Measurements from ENCODE around the gene BFAR. TPM values are rescaled to one million over a fixed set of nuclear protein-coding genes. Genes with fewer than 3 reads are reported as not detected.
"Not testable (repeated sequence)": the region's sequence is repeated elsewhere in the genome, so short reads cannot be mapped to it uniquely, and the experiment has no call there.

BFAR gene
- total RNA-seq, 1 donor from 2014 or later = 59.8 TPM

GRCh38 chr16:14682121-14682520 is 49.4 kb downstream of the BFAR start:
- Mint-ChIP-seq H3K36me3 (ENCODE audit: low read depth) (no peaks in the 10 kb centered on the region), H3K4me3 (no peak overlapping the region), H3K4me1 (ENCODE audit: low read depth) (no peaks in the 10 kb centered on the region), H3K27ac (no peak overlapping the region), H3K9me3 (no peaks in the 10 kb centered on the region), H3K27me3 (ENCODE audit: insufficient read depth) (peaks cover 5% of the 10 kb centered on the region)
- DNase-seq (ENCODE audit: low spot score) = no peak
- intact Hi-C loops (cut with micrococcal nuclease) = no loop called here

DNA sequence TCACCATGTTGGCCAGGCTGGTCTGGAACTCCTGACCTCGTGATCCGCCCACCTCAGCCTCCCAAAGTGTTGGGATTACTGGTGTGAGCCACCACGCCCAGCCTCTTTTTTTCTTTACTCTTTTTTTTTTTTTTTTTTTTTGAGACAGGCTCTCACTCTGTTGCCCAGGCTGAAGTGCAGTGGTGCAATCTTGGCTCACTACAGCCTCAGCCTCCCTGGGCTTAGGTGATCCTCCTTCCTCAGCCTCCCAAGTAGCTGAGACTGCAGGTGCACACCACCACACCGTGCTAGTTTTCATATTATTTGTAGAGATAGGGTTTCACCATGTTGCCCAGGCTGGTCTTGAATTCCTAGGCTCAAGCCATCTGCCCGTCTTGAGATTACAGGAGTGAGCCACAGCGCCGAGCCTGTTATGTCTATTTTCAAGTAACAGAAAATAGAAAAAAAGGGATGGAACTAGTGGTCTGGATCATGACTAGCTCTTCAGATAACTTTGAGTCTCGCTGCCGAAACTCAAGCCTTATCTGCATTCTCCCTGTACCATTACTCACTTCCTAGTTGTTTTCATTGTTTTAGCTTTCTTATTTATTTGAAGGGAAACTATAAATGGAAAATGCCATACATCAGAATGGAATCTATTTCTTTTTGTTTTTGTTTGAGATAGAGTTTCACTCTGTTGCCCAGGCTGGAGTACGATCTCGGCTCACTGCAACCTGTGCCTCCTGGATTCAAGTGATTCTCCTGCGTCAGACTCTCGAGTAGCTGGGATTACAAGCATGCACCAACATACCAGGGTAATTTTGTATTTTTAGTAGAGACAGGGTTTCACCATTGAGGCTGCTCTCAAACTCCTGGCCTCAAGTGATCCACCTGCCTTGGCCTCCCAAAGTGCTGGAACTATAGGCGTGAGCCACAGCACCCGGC is 53.4 kb downstream of the BFAR start:
- H3K9me3 Mint-ChIP-seq; intact Hi-C loops (cut with micrococcal nuclease); H3K27me3 Mint-ChIP-seq (ENCODE audit: insufficient read depth); H3K36me3 Mint-ChIP-seq (ENCODE audit: low read depth); DNase-seq (ENCODE audit: low spot score); H3K4me1 Mint-ChIP-seq (ENCODE audit: low read depth); H3K4me3 Mint-ChIP-seq; H3K27ac Mint-ChIP-seq: not testable (repeated sequence)

GRCh38 chr16:14694129-14694528 is 61.4 kb downstream of the BFAR start, which contains the start of gene PLA2G10:
Gene PLA2G10 (minus strand): TSS chr16:14694308. CDS start chr16:14694229, 79 bp downstream.
- H3K9me3 Mint-ChIP-seq; DNase-seq (ENCODE audit: low spot score); H3K4me3 Mint-ChIP-seq; H3K4me1 Mint-ChIP-seq (ENCODE audit: low read depth); H3K27ac Mint-ChIP-seq; H3K27me3 Mint-ChIP-seq (ENCODE audit: insufficient read depth); H3K36me3 Mint-ChIP-seq (ENCODE audit: low read depth); intact Hi-C loops (cut with micrococcal nuclease): not testable (repeated sequence)

- H3K27me3 Mint-ChIP-seq (ENCODE audit: insufficient read depth); H3K27ac Mint-ChIP-seq; H3K4me3 Mint-ChIP-seq; H3K36me3 Mint-ChIP-seq (ENCODE audit: low read depth); H3K9me3 Mint-ChIP-seq; H3K4me1 Mint-ChIP-seq (ENCODE audit: low read depth); intact Hi-C loops (cut with micrococcal nuclease); DNase-seq (ENCODE audit: low spot score): not testable (repeated sequence)
These were observed 69.1 kb downstream of the BFAR start for GRCh38 chr16:14701859-14702258.

GRCh38 chr16:14702672-14703071 is 69.9 kb downstream of the BFAR start:
- H3K4me1 Mint-ChIP-seq (ENCODE audit: low read depth); H3K9me3 Mint-ChIP-seq; H3K36me3 Mint-ChIP-seq (ENCODE audit: low read depth); H3K27ac Mint-ChIP-seq; H3K4me3 Mint-ChIP-seq; DNase-seq (ENCODE audit: low spot score); intact Hi-C loops (cut with micrococcal nuclease); H3K27me3 Mint-ChIP-seq (ENCODE audit: insufficient read depth): not testable (repeated sequence)

DNA sequence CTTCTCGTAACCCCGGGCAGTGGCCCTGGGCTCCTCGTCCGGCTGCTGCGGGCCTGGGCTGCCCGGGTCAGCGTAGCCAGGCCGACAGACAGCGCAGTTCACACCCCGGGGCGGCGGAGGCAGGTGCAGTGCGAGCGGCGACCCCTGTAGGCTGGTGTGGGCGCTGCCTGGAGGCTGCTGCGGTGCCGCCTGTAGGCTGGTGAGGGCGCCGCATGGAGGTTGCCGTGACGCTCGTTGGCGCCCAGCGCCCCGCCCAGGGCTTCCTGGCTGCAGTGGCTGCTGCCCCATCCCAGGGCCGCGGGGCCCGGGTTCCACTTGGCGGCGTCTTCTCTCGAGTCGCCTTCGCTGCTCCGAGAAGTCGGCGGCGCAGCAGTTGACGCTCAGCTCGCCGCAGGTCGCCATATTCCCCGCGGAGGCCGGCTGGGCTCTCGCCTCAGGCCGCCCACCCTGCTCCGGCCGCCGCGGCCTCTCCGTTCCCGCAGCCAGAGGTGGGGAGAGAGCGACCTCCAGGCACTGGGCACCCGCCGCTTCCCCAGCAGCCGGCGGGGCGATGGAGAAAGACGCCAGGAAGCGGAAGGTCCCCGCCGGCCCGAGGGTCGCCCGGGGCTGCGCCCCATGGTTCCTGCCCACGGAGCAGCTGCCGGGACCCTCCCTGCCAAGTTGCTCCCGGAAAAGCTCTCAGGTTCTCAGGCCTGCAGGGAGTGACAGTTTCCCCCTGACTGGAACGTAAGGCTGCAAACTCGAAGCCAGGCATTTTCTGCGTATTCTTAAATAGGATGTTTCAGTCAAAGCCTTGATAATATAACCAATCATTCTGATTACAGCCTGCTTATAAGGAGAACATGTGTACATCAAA is 70.6 kb downstream of the BFAR start, which contains the start of gene NPIPA3:
TSS of gene NPIPA3 (plus strand) at position 256 of the 856 bp plus-strand sequence. CDS start 5,533 bp downstream, outside the sequence.
- H3K9me3 Mint-ChIP-seq; H3K4me3 Mint-ChIP-seq; H3K27ac Mint-ChIP-seq; H3K27me3 Mint-ChIP-seq (ENCODE audit: insufficient read depth); H3K4me1 Mint-ChIP-seq (ENCODE audit: low read depth); H3K36me3 Mint-ChIP-seq (ENCODE audit: low read depth); intact Hi-C loops (cut with micrococcal nuclease); DNase-seq (ENCODE audit: low spot score): not testable (repeated sequence)

Other genes starting within 250 kb of the BFAR start
- gene PARN, start 2.7 kb upstream of the BFAR start, total RNA-seq = 54.2 and 55.4 TPM in 2 replicates
- gene PLA2G10, start 61.4 kb downstream of the BFAR start, total RNA-seq = not detected in 2 replicates
- 2.1 and 2.7 TPM in 2 replicates for gene NPIPA3, start 70.5 kb downstream of the BFAR start, total RNA-seq
- 6.2 and 6.9 TPM in 2 replicates for gene NPIPA2, start 109.6 kb downstream of the BFAR start, total RNA-seq
- 81.7 and 82.0 TPM in 2 replicates for gene NOMO1, start 200.8 kb downstream of the BFAR start, total RNA-seq

Measured in activated T-helper 1 cell treated with anti-CD3 and anti-CD28 coated beads, Interleukin-12 subunit alpha, Interleukin-12 subunit beta, Interleukin-2, Interleukin-4 antibody, amounts not matched to agents 30 ng/mL and 10 ng/mL and 1 ng/mL, durations not matched to agents 14 hours and 24 hours and 36 hours (primary cell).